Measurements from ENCODE around the gene TMEM134. TPM values are rescaled to one million over a fixed set of nuclear protein-coding genes. Genes with fewer than 3 reads are reported as not detected.
"Not testable (repeated sequence)": the region's sequence is repeated elsewhere in the genome, so short reads cannot be mapped to it uniquely, and the experiment has no call there.

Gene TMEM134
- total RNA-seq, 1 experiment from 2014 or later = 14.8 TPM

- in situ Hi-C loops (cut with HindIII; ENCODE audit: low pct_unique_long_range_greater_than_20kb, low sequenced_read_pairs) = no loop called here
Observed at GRCh38 chr11:67435727-67436458, 33.2 kb downstream of the TMEM134 start.

GRCh38 chr11:67435031-67435726 lies 33.9 kb downstream of the TMEM134 start:
- no peak for DNase-seq (ENCODE audit: low read depth, low spot score)
- in situ Hi-C loops (cut with HindIII; ENCODE audit: low pct_unique_long_range_greater_than_20kb, low sequenced_read_pairs) = no loop called here

More at GRCh38 chr11:67435727-67436458, 33.2 kb downstream of the TMEM134 start:
- DNase-seq (ENCODE audit: low read depth, low spot score) = no peak

GRCh38 chr11:67434395-67434881 lies 34.6 kb downstream of the TMEM134 start:
- in situ Hi-C loops (cut with HindIII; ENCODE audit: low pct_unique_long_range_greater_than_20kb, low sequenced_read_pairs) = no loop called here
- DNase-seq (ENCODE audit: low read depth, low spot score) = no peak

- DNase-seq (ENCODE audit: low read depth, low spot score) = no peak
Observed at GRCh38 chr11:67433536-67434394, 35.3 kb downstream of the TMEM134 start.

GRCh38 chr11:67432655-67433349 lies 36.2 kb downstream of the TMEM134 start:
- in situ Hi-C loops (cut with HindIII; ENCODE audit: low pct_unique_long_range_greater_than_20kb, low sequenced_read_pairs) = no loop called here
- DNase-seq (ENCODE audit: low read depth, low spot score) = no peak

More at GRCh38 chr11:67433536-67434394, 35.3 kb downstream of the TMEM134 start:
- in situ Hi-C loops (cut with HindIII; ENCODE audit: low pct_unique_long_range_greater_than_20kb, low sequenced_read_pairs) = no loop called here

GRCh38 chr11:67431346-67432249 lies 37.5 kb downstream of the TMEM134 start:
- in situ Hi-C loops (cut with HindIII; ENCODE audit: low pct_unique_long_range_greater_than_20kb, low sequenced_read_pairs) = no loop called here
- no peak for DNase-seq (ENCODE audit: low read depth, low spot score)

GRCh38 chr11:67429722-67430121 lies 39.3 kb downstream of the TMEM134 start:
- in situ Hi-C loops (cut with HindIII; ENCODE audit: low pct_unique_long_range_greater_than_20kb, low sequenced_read_pairs) = no loop called here
- DNase-seq (ENCODE audit: low read depth, low spot score) = no peak

GRCh38 chr11:67429038-67429668 lies 39.9 kb downstream of the TMEM134 start:
- no peak for DNase-seq (ENCODE audit: low read depth, low spot score)
- in situ Hi-C loops (cut with HindIII; ENCODE audit: low pct_unique_long_range_greater_than_20kb, low sequenced_read_pairs) = no loop called here

- peak; percentile 94 for DNase-seq (ENCODE audit: low read depth, low spot score)
- in situ Hi-C loops (cut with HindIII; ENCODE audit: low pct_unique_long_range_greater_than_20kb, low sequenced_read_pairs) = no loop called here
Observed at GRCh38 chr11:67428052-67429001, 40.7 kb downstream of the TMEM134 start, which contains the start of gene RPS6KB2. Gene RPS6KB2, plus strand, starts transcription at chr11:67428494. Its CDS starts 52 bp downstream, at chr11:67428546.

GRCh38 chr11:67427364-67427859 lies 41.6 kb downstream of the TMEM134 start:
- DNase-seq (ENCODE audit: low read depth, low spot score); in situ Hi-C loops (cut with HindIII; ENCODE audit: low pct_unique_long_range_greater_than_20kb, low sequenced_read_pairs): not testable (repeated sequence)

- DNase-seq (ENCODE audit: low read depth, low spot score) = no peak
- in situ Hi-C loops (cut with HindIII; ENCODE audit: low pct_unique_long_range_greater_than_20kb, low sequenced_read_pairs) = no loop called here
Observed at GRCh38 chr11:67423891-67424613, 45.0 kb downstream of the TMEM134 start.

- in situ Hi-C loops (cut with HindIII; ENCODE audit: low pct_unique_long_range_greater_than_20kb, low sequenced_read_pairs) = no loop called here
- no peak for DNase-seq (ENCODE audit: low read depth, low spot score)
Observed at GRCh38 chr11:67423466-67423865, 45.6 kb downstream of the TMEM134 start.

- in situ Hi-C loops (cut with HindIII; ENCODE audit: low pct_unique_long_range_greater_than_20kb, low sequenced_read_pairs) = no loop called here
- no peak for DNase-seq (ENCODE audit: low read depth, low spot score)
Observed at GRCh38 chr11:67422891-67423290, 46.2 kb downstream of the TMEM134 start.

GRCh38 chr11:67421430-67422031 lies 47.5 kb downstream of the TMEM134 start:
- no peak for DNase-seq (ENCODE audit: low read depth, low spot score)
- in situ Hi-C loops (cut with HindIII; ENCODE audit: low pct_unique_long_range_greater_than_20kb, low sequenced_read_pairs) = no loop called here
